Measurements from ENCODE around the gene GGCX. TPM values are rescaled to one million over a fixed set of nuclear protein-coding genes. Genes with fewer than 3 reads are reported as not detected.
"Not testable (repeated sequence)": the region's sequence is repeated elsewhere in the genome, so short reads cannot be mapped to it uniquely, and the experiment has no call there.

GGCX gene
- total RNA-seq, 1 donor from 2014 or later, result 51.5 TPM

DNA sequence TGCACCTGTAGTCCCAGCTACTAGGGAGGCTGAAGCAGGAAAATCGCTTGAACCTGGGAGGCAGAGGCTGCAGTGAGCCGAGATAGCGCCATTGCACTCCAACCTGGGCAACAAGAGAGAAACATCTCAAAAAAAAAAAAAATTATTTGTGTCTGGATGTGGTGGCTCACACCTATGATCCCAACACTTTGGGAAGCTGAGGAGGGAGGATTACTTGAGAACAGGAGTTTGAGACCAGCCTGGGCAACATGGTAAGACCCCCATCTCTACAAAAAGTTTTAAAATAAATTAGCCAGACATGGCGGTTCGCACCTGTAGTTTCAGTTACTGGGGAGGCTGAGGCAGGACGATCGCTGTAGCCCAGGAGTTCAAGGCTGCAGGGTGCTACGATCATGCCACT, 14.4 kb upstream of the GGCX start:
- DNase-seq (ENCODE audit: low spot score), result no peak

- no peak for DNase-seq (ENCODE audit: low spot score)
These were observed 5.0 kb upstream of the GGCX start for GRCh38 chr2:85566265-85566664.

DNA sequence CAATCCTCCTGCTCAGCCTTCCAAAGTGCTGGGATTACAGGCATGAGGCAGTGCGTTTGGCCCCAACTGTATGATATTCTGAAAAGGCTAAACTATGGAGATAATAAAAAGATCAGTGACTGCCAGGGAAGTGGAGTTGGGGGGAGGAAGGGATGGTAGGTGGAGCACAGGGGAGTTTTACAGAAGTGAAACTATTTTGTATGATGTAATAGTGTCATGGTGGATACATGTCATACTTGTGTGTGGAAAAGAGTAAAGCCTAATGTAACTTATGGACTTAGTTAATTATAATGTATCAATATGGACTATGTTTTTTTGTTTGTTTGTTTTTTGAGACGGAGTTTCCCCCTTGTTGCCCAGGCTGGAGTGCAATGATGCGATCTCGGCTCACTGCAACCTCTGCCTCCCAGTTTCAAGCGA, 2.9 kb upstream of the GGCX start:
- peak; percentile 53 for DNase-seq (ENCODE audit: low spot score)

DNA sequence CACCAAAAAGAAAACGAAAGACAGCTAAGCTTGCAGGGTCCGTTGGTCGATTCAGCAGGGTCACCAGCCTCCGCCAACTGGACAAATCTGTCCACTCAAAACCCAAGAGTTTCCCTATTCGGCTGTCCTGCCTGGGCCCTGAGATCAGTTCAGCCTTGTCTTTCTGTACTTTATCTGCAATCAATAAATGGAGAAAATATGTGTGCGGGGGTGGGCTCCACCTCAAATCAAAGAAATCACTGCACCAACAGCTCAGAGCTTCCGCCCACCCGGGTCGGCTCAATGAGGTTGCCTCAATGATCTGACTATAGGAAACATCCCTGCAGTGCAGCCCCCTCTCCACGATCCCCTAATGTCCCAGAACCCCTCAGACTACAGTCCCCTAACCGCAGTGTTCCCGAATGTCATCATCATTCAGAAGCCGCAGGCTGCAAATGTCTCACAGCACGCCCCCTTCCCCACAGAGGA, 447 bp downstream of the GGCX start:
- DNase-seq (ENCODE audit: low spot score), result no peak

GRCh38 chr2:85560403-85560726, 928 bp downstream of the GGCX start:
- DNase-seq (ENCODE audit: low spot score), result not testable (repeated sequence)

DNA sequence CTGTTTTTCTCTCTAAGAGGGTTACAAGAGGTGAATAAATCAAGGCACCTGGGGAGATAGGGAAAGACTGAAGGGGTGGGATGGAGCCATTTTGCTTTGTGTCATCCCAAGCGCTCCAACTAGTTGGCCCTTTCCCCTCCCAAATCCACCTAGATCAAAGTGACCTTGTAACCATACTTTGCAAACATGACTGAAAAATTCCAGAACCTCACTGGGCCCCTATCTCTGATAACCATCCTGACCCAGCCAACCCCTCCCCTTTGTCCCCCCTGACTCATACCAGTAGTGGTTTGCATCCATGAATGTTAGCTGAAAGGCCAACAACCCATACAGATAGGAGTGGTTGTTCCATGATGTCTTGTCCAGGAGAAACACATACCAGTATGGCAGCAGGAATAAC, 3.1 kb downstream of the GGCX start:
- no peak for DNase-seq (ENCODE audit: low spot score)

DNA sequence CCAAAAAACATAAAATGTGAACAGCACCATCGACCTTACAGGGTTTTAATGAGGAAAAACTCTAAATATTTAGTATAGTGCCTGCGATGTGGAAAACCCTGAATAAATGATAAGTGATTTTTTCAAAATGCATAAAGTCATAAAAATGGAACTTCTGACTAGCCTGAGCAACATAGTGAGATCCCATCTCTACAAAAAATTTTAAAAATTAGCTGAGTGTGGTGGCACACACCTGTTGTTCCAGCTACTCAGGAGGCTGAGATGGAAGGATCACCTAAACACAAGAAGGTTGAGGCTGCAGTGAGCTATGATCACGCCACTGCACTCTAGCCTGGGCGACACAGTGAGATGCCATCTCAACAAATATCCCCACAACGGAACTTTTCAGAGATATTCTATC, 4.2 kb downstream of the GGCX start:
- DNase-seq (ENCODE audit: low spot score), result no peak

- no peak for DNase-seq (ENCODE audit: low spot score)
These were observed 6.2 kb downstream of the GGCX start for GRCh38 chr2:85554980-85555612.

- no peak for DNase-seq (ENCODE audit: low spot score)
These were observed 8.1 kb downstream of the GGCX start for GRCh38 chr2:85553184-85553583.

- peak; percentile 80 for DNase-seq (ENCODE audit: low spot score)
These were observed 9.3 kb downstream of the GGCX start for GRCh38 chr2:85551698-85552678.

- no peak for DNase-seq (ENCODE audit: low spot score)
These were observed 10.8 kb downstream of the GGCX start for GRCh38 chr2:85550486-85550885.

GRCh38 chr2:85549826-85550225, 11.5 kb downstream of the GGCX start:
- DNase-seq (ENCODE audit: low spot score), result peak; percentile 43

- DNase-seq (ENCODE audit: low spot score), result no peak
These were observed 12.2 kb downstream of the GGCX start for GRCh38 chr2:85549095-85549494.

- DNase-seq (ENCODE audit: low spot score), result no peak
These were observed 12.7 kb downstream of the GGCX start for GRCh38 chr2:85548608-85548900.

DNA sequence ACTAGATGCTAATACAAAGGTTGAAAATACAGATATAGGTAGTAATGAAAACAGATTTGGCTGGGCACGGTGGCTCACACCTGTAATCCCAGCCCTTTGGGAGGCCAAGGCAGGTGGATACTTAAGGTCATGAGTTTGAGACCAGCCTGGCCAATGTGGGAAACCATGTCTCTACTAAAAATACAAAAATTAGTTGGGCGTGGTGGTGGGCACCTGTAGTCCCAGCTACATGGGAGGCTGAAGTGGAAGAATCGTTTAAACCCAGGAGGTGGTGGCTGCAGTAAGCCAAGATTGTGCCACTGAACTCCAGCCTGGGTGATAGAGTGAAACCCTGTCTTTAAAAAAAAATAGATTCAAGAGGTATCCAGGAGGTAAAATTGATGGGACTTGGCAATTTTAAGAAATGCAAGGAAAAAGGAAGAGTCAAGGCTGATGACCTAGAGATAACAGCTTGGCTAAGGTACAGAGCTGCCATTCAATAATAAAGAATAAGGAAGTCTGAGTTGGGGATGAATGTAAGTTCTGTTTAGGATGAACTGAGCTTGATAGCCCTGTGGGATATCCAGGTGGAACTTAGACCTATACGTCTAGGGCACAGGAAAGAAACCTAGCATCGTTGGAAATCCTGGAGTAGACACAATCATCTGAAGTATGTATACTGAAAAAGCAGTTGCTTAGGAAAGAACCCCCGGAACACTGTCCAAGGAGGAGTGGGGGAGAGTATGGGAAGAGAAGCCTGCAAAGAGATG, 13.3 kb downstream of the GGCX start:
- DNase-seq (ENCODE audit: low spot score), result no peak

GRCh38 chr2:85547089-85547858, 14.0 kb downstream of the GGCX start:
- DNase-seq (ENCODE audit: low spot score), result no peak

- no peak for DNase-seq (ENCODE audit: low spot score)
These were observed 15.5 kb downstream of the GGCX start for GRCh38 chr2:85545780-85546240.

- not testable (repeated sequence) for DNase-seq (ENCODE audit: low spot score)
These were observed 16.1 kb downstream of the GGCX start for GRCh38 chr2:85544915-85545779.

GRCh38 chr2:85544254-85544691, 17.0 kb downstream of the GGCX start:
- DNase-seq (ENCODE audit: low spot score), result not testable (repeated sequence)

- DNase-seq (ENCODE audit: low spot score), result no peak
These were observed 18.5 kb downstream of the GGCX start for GRCh38 chr2:85542777-85543176.
